Fibroblast of skin of scalp (primary cell): ENCODE data around the gene LRRC46.

Source experiments
- DNase-seq: peaks from one replicate; pipeline ENCODE4 v3.0.0-alpha.2; 2013

The LRRC46 gene

GRCh38 chr17:47879028-47879585, 47.6 kb downstream of the LRRC46 start:
- DNase-seq = peak; percentile 54

- DNase-seq = no peak
Observed at GRCh38 chr17:47879776-47880454, 48.4 kb downstream of the LRRC46 start.

DNA sequence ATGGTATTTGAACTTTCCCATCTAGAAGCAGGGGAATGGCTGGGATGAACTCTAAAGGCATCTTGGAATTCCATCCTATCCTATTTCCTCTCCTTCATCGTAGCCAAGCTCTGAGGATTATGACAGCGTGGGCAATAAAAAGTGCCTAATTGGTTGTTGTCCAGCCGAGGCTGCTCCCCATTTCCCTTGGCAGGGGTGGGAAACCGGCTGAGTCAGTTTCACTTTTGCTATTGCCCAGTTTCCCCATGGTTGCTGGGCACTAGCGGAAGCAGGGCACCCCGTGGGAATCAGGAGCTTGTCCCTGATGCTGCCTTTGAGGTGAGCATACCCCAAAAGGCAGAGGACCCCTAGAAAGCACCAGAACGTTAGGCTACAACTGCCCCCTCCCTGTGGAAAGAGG, 50.8 kb downstream of the LRRC46 start:
- DNase-seq = no peak

- no peak for DNase-seq
Observed at GRCh38 chr17:47882695-47883588, 51.5 kb downstream of the LRRC46 start.

GRCh38 chr17:47883589-47884426, 52.3 kb downstream of the LRRC46 start:
- DNase-seq = no peak

GRCh38 chr17:47884427-47884740, 52.9 kb downstream of the LRRC46 start:
- DNase-seq = no peak

DNA sequence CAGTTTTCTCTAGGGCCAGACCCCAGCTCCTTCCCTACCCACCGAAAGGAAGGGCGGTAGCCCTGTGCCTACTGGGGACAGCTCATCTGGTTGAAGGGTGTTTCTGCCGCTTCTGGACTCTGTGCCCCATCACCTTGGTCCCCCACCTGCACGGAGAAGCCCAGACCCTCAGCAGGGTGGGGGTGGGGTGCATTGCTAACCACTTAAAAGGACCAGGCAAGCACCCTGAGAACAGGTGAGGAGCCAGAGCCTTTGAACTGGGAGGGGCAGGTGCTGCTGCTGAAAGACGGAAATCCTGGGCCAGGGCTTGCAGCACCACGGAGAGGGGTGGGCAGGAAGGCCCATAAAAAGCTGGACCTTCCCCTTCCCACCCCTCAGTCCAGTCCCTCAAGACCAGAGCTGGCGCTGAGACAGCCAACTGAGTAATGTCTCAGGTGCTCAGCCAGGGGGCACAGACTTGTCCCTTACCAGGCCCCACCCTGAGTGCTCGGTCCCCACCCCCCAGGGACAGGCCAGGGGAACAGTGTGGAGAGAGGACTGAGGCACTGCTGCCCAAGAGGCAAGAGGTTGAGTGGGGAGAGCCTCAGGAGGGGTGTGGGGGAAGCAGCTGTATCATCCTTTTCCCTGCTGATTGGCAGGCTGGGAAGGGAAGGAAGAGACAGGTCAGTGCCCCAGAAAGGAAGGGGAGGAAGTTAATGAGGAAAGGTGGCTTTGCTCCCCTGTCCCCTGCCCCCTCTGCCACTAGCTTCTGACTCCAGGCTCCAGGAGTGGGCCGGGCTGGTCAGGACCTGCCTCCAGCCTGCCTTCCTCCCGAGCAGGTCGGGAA, 53.6 kb downstream of the LRRC46 start:
- DNase-seq = no peak
